Measurements from ENCODE around the gene OR13H1. TPM values are rescaled to one million over a fixed set of nuclear protein-coding genes. Genes with fewer than 3 reads are reported as not detected.

Gene OR13H1
- total RNA-seq, 1 experiment from 2014 or later, result not detected

DNA sequence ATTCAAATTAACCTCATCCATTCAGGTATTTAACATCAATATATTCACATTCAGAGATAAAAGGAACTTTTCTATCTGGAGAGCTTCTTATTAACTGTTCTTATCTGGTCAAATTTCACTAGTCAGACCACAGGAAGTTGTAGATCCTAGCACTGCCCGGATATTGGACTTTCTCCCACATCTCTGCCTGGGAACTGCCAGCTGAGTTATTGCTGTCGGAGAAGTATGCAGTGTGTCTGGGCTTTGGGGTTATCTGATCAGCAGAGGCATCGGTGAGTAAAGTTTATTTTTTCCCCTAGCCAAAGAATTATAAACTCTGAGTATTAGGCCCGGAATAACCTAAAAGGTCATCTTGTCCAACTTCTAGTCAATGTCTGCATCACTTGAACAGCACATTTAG, 45.1 kb downstream of the OR13H1 start:
- H3K27ac ChIP-seq (ENCODE audit: low read depth, low read length, poor library complexity, severe bottlenecking), result no peak overlapping the region
- no peaks in the 10 kb centered on the region for H3K9me3 ChIP-seq (ENCODE audit: low read depth, low read length, poor library complexity, severe bottlenecking)
- intact Hi-C loops (cut with micrococcal nuclease; ENCODE audit: unreplicated experiment), result no loop called here
- ChIA-PET CTCF (no interaction called here), POLR2A (ENCODE audit: low non-redundant PET) (no interaction called here)
- H3K27me3 ChIP-seq (replicated peaks; ENCODE audit: insufficient read depth, low read depth, low read length, poor library complexity), result peaks cover 11% of the 10 kb centered on the region
- no peaks in the 10 kb centered on the region for H3K36me3 ChIP-seq (ENCODE audit: insufficient read depth, low read length, poor library complexity, severe bottlenecking)
- H3K4me3 ChIP-seq (ENCODE audit: low read depth, low read length, poor library complexity, severe bottlenecking), result no peak overlapping the region
- DNase-seq (ENCODE audit: low spot score), result no peak
- BruUV-seq (replicated peaks), result no TSS peak
- TF ChIP-seq, protein P1, sequence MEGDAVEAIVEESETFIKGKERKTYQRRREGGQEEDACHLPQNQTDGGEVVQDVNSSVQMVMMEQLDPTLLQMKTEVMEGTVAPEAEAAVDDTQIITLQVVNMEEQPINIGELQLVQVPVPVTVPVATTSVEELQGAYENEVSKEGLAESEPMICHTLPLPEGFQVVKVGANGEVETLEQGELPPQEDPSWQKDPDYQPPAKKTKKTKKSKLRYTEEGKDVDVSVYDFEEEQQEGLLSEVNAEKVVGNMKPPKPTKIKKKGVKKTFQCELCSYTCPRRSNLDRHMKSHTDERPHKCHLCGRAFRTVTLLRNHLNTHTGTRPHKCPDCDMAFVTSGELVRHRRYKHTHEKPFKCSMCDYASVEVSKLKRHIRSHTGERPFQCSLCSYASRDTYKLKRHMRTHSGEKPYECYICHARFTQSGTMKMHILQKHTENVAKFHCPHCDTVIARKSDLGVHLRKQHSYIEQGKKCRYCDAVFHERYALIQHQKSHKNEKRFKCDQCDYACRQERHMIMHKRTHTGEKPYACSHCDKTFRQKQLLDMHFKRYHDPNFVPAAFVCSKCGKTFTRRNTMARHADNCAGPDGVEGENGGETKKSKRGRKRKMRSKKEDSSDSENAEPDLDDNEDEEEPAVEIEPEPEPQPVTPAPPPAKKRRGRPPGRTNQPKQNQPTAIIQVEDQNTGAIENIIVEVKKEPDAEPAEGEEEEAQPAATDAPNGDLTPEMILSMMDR (conservative IDR thresholded peaks at IDR 0.05; ENCODE audit: low read depth, low read length), result no peak
- no peak for TF ChIP-seq EZH2 (IDR thresholded peaks at IDR 0.05; ENCODE audit: borderline replicate concordance, low read depth, low read length, poor library complexity, severe bottlenecking)
- no peaks in the 10 kb centered on the region for H3K4me1 ChIP-seq (ENCODE audit: insufficient read depth, low read length, poor library complexity, severe bottlenecking)

Measured in A673 (cell line).